GM19239 (cell line): ENCODE data around the gene LRSAM1.

Source experiments
- DNase-seq: peaks from one replicate; pipeline ENCODE4 v3.0.0; 2011; ENCODE audit warnings: low spot score; ENCODE audit not compliant: insufficient read length
- FAIRE-seq: peaks from 2 replicates; lab custom pipeline; 2011; peaks lifted over from hg19 to GRCh38; lab: Jason Lieb, UNC

The LRSAM1 gene

GRCh38 chr9:127450830-127451607 lies at the start of gene LRSAM1, which contains the start of gene RPL12:
Gene LRSAM1 (plus strand): TSS chr9:127451510. CDS start chr9:127454528, 3,018 bp downstream.
Gene RPL12 (minus strand): TSS chr9:127451406. CDS start chr9:127451317, 89 bp downstream.
- peak; percentile 78 for FAIRE-seq
- peak; percentile 92 for DNase-seq

GRCh38 chr9:127402401-127403090 lies 48.8 kb upstream of the LRSAM1 start:
- FAIRE-seq = no peak
- no peak for DNase-seq

- DNase-seq (no peak), FAIRE-seq (no peak)
Observed at GRCh38 chr9:127403507-127404192, 47.7 kb upstream of the LRSAM1 start.

DNA sequence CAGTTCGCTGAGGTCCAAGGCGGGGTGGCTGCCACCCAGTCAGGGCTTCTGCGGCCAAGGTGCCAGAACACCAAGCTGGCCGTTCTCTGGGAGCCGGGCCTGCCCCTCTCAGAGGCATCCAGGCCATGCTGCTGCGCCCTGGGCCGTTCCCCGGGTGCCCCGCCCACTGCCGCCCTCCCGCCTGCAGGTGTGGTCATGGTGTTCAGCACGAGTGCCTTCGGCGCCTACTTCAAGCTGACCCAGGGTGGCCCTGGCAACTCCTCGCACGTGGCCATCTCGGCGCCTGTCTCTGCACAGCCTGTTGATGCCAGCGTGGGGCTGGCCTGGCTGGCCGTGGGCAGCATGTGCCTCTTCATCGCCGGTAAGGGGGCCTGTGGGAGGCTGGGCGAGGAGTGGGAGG lies 46.7 kb upstream of the LRSAM1 start:
- no peak for FAIRE-seq
- no peak for DNase-seq

- DNase-seq (no peak), FAIRE-seq (no peak)
Observed at GRCh38 chr9:127405344-127406125, 45.8 kb upstream of the LRSAM1 start.

GRCh38 chr9:127406799-127407491 lies 44.4 kb upstream of the LRSAM1 start:
- FAIRE-seq (no peak), DNase-seq (no peak)

DNA sequence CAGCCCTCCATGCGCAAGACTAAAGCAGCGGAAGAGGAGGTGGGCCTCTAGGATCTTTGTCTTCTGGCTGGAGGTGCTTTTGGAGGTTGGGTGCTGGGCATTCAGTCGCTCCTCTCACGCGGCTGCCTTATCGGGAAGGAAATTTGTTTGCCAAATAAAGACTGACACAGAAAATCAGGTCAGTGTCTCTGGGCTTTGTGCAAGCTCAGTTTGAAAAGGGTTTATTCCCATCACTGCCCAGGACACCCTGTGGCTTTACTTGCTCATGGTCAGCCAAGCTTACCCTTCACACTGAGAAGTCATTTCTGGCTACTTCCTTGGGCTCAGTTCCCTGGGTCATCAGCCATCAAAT lies 43.8 kb upstream of the LRSAM1 start:
- DNase-seq (no peak), FAIRE-seq (no peak)

DNA sequence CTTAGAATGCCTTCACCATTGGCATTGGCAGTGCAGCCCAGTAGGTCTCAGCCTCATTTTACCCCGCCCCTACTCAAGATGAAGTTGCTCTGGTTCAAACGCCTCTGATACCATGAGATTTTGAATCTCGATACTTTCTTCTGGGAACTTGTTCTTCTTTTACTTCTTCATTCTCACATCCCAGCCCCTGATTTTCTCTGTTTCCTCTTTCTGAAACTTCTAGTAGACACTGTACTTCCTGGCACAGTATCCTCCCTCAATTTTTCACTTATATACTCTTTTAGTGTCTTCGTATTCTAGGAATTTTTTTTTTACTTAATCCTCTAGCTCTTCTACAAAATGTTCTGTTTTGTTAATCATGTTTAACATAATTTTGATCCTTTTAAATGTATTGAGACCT lies 40.2 kb upstream of the LRSAM1 start:
- no peak for FAIRE-seq
- no peak for DNase-seq

GRCh38 chr9:127415141-127415540 lies 36.2 kb upstream of the LRSAM1 start:
- DNase-seq (no peak), FAIRE-seq (no peak)

DNA sequence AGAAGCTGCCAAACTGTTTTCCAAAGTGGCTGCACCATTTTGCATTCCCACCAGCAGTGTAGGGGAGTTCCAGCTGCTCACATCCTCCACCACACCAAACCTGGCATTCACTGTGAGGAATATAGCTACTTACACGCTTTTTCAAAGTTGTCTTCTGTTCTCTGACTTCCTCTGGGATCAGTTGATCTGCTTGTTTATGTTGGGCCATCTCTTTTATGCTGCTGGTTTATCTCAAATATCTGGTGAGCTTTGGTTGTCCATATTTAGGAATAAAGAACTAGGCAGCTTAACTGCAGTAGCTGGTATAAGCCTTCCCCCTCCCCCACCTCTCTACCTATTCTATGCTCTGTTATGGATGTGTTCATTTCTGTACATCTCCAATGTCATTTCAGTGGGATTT lies 35.7 kb upstream of the LRSAM1 start:
- DNase-seq (no peak), FAIRE-seq (no peak)

- no peak for FAIRE-seq
- no peak for DNase-seq
Observed at GRCh38 chr9:127417131-127418036, 33.9 kb upstream of the LRSAM1 start.

GRCh38 chr9:127418037-127418471 lies 33.3 kb upstream of the LRSAM1 start:
- DNase-seq (no peak), FAIRE-seq (no peak)

GRCh38 chr9:127419348-127419747 lies 32.0 kb upstream of the LRSAM1 start:
- no peak for DNase-seq
- no peak for FAIRE-seq

- no peak for DNase-seq
- FAIRE-seq = no peak
Observed at GRCh38 chr9:127421057-127421456, 30.3 kb upstream of the LRSAM1 start.

DNA sequence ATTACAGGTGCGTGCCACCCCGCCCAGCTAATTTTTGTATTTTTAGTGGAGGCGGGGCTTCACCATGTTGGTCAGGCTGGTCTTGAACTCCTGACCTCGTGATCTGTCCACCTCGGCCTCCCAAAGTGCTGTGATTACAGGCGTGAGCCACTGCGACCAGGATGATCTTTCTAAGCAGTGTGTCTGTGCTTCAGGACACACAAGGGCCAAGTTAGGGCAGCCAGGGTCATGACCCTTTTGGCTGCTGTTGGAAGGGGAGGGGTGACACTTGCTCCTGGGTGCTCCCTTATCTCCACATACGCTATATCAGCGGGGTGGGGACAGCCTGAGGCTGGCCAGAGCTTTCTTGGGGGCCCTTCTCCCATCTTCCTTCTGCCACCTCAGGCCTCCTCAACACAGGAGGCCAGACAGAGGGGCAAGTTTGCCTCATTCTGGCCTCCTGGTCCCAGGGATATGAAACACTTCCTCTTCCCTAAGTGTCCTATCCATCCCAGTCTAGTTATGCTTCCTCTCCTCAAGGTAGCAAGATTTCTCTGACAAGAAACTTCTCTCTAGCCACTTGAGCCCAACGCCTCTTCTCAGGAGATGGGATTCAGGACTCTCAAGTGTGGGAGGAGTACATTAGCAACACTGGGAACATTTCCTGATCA lies 29.1 kb upstream of the LRSAM1 start:
- FAIRE-seq (no peak), DNase-seq (no peak)

DNA sequence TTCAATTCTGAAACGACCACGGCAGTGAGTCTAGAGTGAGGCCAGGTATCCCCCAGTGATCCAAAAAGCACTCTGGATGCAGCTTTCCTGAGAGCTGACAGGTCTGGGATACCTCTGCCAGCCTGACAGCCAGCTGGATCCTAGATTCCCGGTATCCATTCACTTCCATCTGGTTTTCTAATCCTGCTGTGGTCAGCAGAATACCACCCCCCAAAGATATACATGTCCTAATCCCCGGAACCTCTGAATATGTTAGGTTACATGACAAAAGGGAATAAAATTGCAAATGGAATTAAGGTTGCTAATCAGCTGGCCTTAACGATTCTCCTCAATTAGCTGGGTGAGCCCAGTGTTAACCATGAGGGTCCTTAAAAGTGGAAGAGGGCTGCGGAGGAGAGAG lies 28.5 kb upstream of the LRSAM1 start:
- DNase-seq = no peak
- no peak for FAIRE-seq

DNA sequence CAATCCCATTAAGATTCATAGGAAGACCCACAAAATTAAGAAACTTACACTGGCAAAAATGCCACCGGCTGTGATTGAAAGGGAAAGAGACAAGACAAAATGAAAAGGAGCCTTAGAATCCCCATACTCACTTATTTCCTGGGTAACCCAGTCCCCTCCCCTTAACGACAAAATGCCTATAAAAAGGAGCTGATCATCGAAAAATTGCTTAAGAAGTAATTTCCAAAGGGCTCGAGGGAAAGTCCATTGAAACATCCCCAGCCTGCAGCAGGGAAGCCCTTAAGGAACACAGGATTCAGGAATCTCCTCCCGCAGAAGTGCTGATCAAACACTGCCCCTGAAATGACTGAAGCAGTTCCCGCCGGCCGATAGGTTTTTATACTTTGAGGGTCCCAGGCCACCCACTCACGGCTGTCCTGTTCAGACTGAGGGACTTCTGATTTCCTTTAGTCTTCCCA lies 27.8 kb upstream of the LRSAM1 start:
- DNase-seq = no peak
- FAIRE-seq = no peak
